Stimulated activated naive CD8-positive, alpha-beta T cell treated with anti-CD3 and anti-CD28 coated beads, Interleukin-15, amount 100 ng/mL, for 72 hours (primary cell): Measurements from ENCODE around the gene CYS1.
"Not testable (repeated sequence)": the region's sequence is repeated elsewhere in the genome, so short reads cannot be mapped to it uniquely, and the experiment has no call there.

Experiments used
- ATAC-seq: fragments of 150-1000 bp; cut with Tn5 transposase; 2 replicates; pipeline ENCODE4 v1.10.0; 2021; ENCODE audit warnings: mild to moderate bottlenecking, moderate library complexity
- DNase-seq, 2 donors: peaks; one replicate each; pipeline ENCODE4 v3.0.0; 2021 to 2022
- H3K27ac Mint-ChIP-seq, 2 donors: one replicate each; pipeline ENCODE4 v1.8.0; 2022; ENCODE audit warnings: mild to moderate bottlenecking in 2 of 2, mixed read lengths in 2 of 2, moderate library complexity in 2 of 2
- H3K27me3 Mint-ChIP-seq: one replicate; pipeline ENCODE4 v1.8.0; 2022; ENCODE audit warnings: mixed read lengths
- H3K4me1 Mint-ChIP-seq: one replicate; pipeline ENCODE4 v1.8.0; 2022; ENCODE audit warnings: mild to moderate bottlenecking, mixed read lengths
- H3K4me3 Mint-ChIP-seq, 2 donors: one replicate each; pipeline ENCODE4 v1.8.0; 2022; ENCODE audit warnings: mild to moderate bottlenecking in 2 of 2, mixed read lengths in 2 of 2, moderate library complexity in 1 of 2
- H3K9me3 Mint-ChIP-seq, 2 donors: one replicate each; pipeline ENCODE4 v1.8.0; 2022; ENCODE audit warnings: mixed read lengths in 2 of 2

The CYS1 gene, protein sequence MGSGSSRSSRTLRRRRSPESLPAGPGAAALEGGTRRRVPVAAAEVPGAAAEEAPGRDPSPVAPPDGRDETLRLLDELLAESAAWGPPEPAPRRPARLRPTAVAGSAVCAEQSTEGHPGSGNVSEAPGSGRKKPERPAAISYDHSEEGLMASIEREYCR

DNA sequence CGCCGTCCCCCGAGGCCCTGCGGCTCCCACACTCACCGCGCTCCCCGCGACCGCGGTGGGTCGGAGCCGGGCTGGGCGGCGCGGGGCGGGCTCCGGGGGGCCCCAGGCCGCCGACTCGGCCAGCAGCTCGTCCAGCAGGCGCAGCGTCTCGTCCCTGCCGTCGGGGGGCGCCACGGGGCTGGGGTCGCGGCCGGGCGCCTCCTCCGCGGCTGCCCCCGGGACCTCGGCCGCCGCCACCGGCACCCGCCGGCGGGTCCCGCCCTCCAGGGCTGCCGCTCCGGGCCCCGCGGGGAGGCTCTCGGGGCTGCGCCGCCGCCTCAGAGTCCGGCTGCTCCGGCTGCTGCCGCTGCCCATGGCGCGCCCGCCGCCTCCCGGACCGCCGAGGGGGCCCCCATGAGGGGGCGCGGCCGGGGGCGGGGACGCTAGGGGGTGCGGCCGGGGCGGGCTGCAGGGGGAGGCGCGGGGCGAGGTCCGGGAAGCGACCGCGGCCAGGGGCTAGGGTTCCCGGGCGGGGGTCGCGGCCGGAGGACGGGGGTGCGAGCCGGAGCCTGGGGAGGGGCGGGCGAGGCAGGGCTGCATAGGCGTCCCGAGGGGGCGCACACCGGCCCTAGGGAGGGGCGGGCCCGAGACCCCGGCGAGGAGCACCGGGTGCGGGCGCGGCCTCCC, at the start of gene CYS1:
CYS1 (minus strand) TSS at position 542 of the 666 bp plus-strand sequence; CDS start at position 354, 188 bp downstream.
- H3K4me1 Mint-ChIP-seq = peaks cover 37% of the 10 kb centered on the region
- ATAC-seq (peak; percentile 66), DNase-seq (peak; percentile 50 to 57)
- H3K4me3 Mint-ChIP-seq = peak within 1 kb of the TSS; percentile 79 to 89
- H3K9me3 Mint-ChIP-seq = no peaks in the 10 kb centered on the region
- peak within 1 kb of the TSS in 1 of 2 donors; percentile 74 for H3K27ac Mint-ChIP-seq
- H3K27me3 Mint-ChIP-seq = peaks cover 87% of the 10 kb centered on the region

DNA sequence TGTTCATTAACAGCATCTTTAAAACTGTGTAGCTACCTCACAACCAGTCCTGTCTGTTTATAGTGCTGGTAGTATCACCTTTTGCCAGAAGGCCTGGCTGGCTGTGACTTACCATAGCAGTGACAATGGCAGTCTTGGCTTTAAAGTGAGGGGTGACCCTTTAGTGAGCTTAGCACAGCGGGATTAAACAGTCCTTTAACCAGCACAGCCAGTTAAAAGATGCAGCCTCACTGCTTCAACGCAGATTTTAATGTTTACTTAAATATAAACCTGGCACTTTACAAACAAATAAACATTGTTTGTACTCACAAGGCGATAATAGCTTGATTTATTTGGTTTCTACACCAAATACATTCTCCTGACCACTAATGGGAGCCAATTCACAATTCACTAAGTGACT, 49.3 kb upstream of the CYS1 start:
- H3K4me1 Mint-ChIP-seq = peaks cover 47% of the 10 kb centered on the region
- no peak for DNase-seq
- H3K4me3 Mint-ChIP-seq = no peak overlapping the region
- ATAC-seq = no peak
- H3K27me3 Mint-ChIP-seq = no peaks in the 10 kb centered on the region
- H3K27ac Mint-ChIP-seq = no peak overlapping the region
- H3K9me3 Mint-ChIP-seq = no peaks in the 10 kb centered on the region

DNA sequence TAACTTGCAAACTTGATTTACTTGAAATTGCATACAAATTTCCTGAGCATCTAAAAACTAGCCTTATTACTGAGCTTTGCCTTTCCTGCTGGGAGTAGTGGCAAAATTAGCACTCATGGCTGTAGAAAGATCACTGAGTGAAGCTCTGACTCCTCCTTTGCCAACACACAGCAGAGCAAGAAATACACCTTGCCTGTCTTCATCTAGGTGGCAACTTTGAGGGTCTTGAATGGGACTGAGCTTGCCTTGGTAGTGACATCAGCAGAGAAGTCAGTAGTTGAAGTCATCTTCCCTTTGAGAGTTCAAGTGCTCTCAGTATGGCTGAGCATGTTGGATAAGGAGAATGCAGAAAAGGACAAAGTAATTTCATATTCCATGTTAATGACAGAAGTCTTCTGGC, 48.2 kb upstream of the CYS1 start:
- DNase-seq (no peak), ATAC-seq (no peak)
- peak overlapping the region in 1 of 2 donors; percentile 3 for H3K27ac Mint-ChIP-seq
- peak overlapping the region in 1 of 2 donors; percentile 41 for H3K4me3 Mint-ChIP-seq
- H3K27me3 Mint-ChIP-seq = no peaks in the 10 kb centered on the region
- peaks cover 58% of the 10 kb centered on the region for H3K4me1 Mint-ChIP-seq
- no peaks in the 10 kb centered on the region for H3K9me3 Mint-ChIP-seq

DNA sequence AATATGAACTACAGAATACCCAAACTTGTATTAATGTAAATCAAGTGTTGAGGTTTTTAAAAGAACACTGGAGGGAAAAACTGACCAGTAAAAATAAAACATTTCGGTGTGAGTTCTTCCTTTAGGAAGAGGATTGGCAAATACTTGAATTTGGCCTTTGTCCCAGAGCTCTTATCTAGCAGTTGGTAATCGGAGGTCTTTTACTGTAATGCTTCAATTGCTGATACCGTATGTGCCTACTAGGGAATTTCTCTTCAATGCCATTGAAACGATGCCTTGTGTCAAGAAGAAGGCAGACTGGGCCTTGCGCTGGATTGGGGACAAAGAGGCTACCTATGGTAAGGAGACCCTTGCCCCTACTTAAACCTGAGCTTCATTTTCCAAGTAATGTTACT, 46.4 kb upstream of the CYS1 start:
- Mint-ChIP-seq H3K4me1 (peaks cover 56% of the 10 kb centered on the region), H3K4me3 (peak overlapping the region in 1 of 2 donors; percentile 12), H3K9me3 (no peaks in the 10 kb centered on the region), H3K27ac (no peak overlapping the region), H3K27me3 (no peaks in the 10 kb centered on the region)
- ATAC-seq (no peak), DNase-seq (no peak)

DNA sequence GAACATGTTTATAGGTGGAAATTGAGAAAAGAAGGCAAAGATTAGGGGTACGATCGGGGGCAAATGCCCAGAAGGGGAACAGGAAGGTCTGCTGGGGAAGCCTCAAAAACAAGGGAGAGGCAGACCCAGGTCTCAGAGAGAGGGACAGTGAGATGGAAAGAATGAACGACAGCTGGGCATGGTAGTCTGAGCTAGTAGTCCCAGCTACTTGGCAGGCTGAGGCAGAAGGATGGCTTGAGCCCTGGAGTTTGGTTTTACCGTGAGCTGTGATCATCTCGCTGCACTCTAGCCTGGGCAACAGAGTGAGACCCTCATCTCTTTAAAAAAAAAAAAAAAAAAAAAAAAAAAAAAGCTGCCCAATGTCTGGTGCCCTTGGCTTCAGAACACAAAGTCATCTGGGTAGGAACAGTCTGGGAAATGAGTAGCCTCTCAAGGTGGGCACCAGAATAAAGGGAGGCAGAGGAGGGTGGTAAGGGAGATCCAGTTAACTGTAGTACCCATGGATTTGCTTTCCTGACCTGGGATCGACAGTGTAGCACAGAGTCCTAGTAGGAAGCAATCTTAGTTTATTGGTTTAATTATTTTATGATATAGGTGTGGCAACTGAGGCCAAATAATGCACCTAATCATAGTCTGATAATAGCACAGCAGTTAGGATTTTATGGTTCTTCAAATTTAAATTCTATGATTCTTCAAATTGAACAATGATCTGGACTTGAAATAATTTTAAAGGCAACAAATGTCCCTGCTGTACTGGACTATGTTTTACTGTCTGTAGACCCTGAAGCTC, 45.8 kb upstream of the CYS1 start:
- peak overlapping the region; percentile 93 to 96 for H3K4me3 Mint-ChIP-seq
- peaks cover 62% of the 10 kb centered on the region for H3K4me1 Mint-ChIP-seq
- no peaks in the 10 kb centered on the region for H3K9me3 Mint-ChIP-seq
- ATAC-seq (no peak), DNase-seq (no peak)
- H3K27me3 Mint-ChIP-seq = no peaks in the 10 kb centered on the region
- peak overlapping the region in 1 of 2 donors; percentile 72 for H3K27ac Mint-ChIP-seq

DNA sequence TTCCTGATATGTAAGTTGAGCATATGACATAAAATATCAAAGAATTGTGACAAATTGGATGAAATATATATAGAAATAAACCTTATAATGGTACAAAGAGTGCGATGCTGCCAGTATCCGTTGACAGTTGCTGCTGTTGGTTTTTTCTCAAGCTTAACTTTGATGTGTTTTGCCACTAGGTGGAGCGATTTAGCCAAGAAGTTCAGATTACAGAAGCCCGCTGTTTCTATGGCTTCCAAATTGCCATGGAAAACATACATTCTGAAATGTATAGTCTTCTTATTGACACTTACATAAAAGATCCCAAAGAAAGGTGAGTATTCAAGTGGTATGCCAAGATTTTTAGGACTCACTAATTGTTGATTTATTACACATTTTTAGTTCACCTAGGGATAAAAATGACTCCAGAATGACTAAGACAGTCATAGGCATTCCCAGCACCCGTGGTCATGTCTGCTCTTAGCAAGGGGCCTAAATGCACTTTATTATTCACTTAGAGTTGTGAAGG, 44.4 kb upstream of the CYS1 start:
- ATAC-seq (no peak), DNase-seq (no peak)
- no peaks in the 10 kb centered on the region for H3K27me3 Mint-ChIP-seq
- peaks cover 75% of the 10 kb centered on the region for H3K4me1 Mint-ChIP-seq
- no peaks in the 10 kb centered on the region for H3K9me3 Mint-ChIP-seq
- peak overlapping the region; percentile 88 to 94 for H3K27ac Mint-ChIP-seq
- H3K4me3 Mint-ChIP-seq = peak overlapping the region; percentile 93 to 96

DNA sequence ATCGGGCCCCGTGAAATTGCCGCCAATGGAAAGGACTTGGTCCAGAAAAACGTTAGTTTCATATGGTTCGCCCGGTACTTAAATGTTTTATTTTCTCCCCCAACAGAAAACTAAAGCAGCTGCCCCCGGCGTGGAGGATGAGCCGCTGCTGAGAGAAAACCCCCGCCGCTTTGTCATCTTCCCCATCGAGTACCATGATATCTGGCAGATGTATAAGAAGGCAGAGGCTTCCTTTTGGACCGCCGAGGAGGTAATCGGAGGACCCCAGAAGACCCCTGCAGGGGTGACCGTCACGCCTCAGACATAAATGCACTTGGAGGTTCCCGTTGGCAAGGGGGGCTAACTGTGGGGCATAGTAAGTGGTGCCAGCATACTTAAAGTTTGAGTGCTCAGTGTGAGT, 43.1 kb upstream of the CYS1 start:
- DNase-seq (no peak), ATAC-seq (no peak)
- H3K27me3 Mint-ChIP-seq = no peaks in the 10 kb centered on the region
- H3K9me3 Mint-ChIP-seq = no peaks in the 10 kb centered on the region
- H3K27ac Mint-ChIP-seq = peak overlapping the region; percentile 92 to 96
- peaks cover 72% of the 10 kb centered on the region for H3K4me1 Mint-ChIP-seq
- peak overlapping the region; percentile 93 to 96 for H3K4me3 Mint-ChIP-seq

DNA sequence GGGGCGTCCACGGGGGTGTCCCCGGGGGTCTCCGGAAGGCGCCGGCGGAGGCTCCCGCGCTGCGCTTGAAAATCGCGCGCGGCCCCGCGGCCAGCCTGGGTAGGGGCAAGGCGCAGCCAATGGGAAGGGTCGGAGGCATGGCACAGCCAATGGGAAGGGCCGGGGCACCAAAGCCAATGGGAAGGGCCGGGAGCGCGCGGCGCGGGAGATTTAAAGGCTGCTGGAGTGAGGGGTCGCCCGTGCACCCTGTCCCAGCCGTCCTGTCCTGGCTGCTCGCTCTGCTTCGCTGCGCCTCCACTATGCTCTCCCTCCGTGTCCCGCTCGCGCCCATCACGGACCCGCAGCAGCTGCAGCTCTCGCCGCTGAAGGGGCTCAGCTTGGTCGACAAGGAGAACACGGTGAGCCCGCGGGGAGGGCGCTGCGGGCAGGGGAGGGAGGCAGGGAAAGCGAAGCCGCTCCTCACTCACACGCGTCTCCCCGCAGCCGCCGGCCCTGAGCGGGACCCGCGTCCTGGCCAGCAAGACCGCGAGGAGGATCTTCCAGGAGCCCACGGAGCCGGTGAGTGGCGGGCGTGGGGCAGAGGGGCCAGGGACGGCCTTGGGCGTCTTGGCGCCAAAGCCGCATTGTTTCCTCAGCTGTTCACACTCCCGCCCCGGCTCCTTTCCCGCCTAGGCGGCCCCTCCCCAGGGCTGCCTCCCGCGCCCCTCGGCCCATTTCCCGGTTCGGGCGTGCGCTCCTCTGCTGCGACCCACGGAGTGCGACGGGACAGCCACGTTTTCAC, 42.5 kb upstream of the CYS1 start, which contains the start of gene RRM2:
RRM2 (plus strand) TSS at position 240 of the 781 bp plus-strand sequence; CDS start at position 300, 60 bp downstream.
- Mint-ChIP-seq H3K27me3 (no peaks in the 10 kb centered on the region), H3K27ac (peak within 1 kb of the TSS; percentile 99 to 100), H3K4me1 (peaks cover 70% of the 10 kb centered on the region), H3K4me3 (peak within 1 kb of the TSS; percentile 98 to 100), H3K9me3 (no peaks in the 10 kb centered on the region)
- ATAC-seq (peak; percentile 83), DNase-seq (peak; percentile 94 to 97)

DNA sequence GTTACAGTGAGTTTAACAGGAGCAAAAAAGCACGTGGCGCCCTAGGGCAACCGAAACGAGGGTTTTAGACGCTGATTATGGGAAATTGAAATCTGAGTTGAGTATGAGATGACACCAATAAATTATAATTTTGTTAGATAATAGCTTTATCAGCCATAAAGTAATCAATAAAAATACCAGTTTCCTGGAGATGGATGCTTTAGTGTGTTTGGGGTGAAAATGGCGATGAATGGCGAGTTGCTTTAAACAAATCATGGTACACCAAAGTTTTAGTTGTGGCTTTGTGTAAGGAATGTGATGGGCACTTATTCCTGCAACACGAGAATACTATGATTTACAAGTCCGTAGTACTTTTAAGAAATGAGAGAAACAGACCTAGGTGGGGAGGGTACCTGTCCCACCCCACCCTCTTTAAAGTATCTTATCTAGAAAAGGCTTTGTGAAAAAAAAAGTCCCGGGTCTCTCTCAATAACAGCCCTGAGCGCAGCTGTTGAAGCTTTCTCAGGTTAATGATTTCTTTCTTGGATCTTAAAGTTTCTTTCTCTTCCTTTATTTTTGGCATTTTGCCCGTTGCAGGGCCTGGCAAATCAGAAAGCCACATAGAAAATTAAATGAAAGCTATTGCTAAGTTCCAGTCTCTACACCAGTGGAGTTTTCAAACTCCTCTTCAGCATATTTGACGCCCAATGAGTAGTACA, 40.8 kb upstream of the CYS1 start:
- ATAC-seq (no peak), DNase-seq (peak in 1 of 2 donors; percentile 29)
- Mint-ChIP-seq H3K27me3 (no peaks in the 10 kb centered on the region), H3K4me3 (peak overlapping the region; percentile 98 to 100), H3K27ac (peak overlapping the region; percentile 99 to 100), H3K9me3 (no peaks in the 10 kb centered on the region), H3K4me1 (peaks cover 63% of the 10 kb centered on the region)

DNA sequence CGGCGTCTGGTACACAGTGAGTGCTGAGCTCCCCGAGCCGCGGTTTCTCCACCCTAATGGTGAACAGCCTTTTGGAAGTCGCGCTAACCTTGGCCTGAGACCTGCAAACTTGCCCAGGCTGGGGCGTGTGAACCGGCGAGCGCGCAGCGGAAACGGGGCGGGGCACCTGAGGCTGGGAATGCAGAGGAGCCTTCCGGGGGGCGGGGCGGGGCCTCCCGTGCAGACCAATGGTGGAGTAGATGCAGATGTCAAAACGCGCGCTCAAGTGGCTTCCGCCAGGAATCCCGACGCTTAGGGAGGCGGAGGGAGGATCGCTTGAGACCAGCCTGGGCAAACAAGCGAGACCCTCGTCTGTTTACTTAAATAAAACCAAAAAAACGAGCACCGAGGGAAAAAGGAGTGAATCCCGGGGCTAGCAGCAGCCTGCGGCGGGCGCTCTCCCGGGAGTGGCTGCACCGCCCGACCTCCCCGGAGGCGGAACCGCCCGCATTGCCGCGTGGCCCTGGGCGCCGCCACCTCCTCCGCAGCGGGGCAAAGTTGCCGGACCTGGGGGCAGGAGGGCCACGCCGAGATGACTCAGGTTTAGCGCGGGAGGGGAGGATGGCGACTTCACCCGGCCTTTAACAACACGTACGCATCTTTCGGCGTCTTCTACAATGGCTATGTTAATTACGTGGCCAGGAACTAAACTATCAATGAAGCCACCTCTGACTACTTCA, 40.1 kb upstream of the CYS1 start:
- Mint-ChIP-seq H3K9me3 (no peaks in the 10 kb centered on the region), H3K27ac (peak overlapping the region; percentile 99 to 100), H3K4me1 (peaks cover 56% of the 10 kb centered on the region), H3K27me3 (no peaks in the 10 kb centered on the region), H3K4me3 (peak overlapping the region; percentile 98 to 100)
- DNase-seq (peak; percentile 86 to 92), ATAC-seq (peak; percentile 71)

DNA sequence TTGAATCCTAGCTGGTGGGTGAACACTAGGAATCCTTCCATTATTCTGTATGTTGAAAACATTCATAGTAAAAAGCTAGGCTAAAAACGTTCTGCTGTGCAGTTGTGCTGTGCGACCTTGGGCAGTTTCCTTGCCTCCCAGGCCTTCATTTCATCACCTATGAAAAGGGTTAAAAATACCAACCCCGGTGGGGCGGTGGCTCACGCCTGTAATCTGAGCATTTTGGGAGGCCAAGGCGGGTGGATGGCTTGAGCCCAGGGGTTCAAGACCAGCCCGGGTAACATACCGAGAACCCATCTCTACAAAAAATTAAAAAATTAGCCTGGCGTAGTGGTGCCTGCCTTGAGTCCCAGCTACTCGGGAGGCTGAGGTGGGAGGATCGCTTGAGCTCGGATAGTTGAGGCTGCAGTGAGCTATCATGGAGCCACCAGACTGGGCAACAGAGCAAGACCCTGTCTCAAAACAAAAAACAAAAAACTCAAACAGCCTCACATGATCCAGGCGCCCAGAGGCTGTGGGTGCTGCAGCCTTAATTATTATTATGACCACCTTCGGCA, 39.5 kb upstream of the CYS1 start:
- DNase-seq (no peak), ATAC-seq (no peak)
- Mint-ChIP-seq H3K27me3 (no peaks in the 10 kb centered on the region), H3K4me1 (peaks cover 50% of the 10 kb centered on the region), H3K4me3 (peak overlapping the region; percentile 98 to 100), H3K27ac (peak overlapping the region; percentile 99 to 100), H3K9me3 (no peaks in the 10 kb centered on the region)

DNA sequence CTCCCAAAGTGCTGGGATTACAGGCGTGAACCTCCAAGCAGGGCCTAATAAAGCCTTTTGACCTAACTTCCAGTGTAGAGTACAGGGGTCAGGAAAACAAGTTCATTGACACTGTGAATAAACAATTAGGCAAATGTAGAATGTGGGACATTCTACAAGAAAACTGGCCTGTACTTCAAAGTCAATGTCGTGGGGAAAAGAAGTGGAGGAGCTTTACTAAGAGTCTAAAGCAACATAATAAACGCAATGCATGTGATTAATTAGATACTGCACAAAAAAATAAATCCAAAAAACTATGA, 38.8 kb upstream of the CYS1 start:
- Mint-ChIP-seq H3K4me3 (no peak overlapping the region), H3K27ac (no peak overlapping the region), H3K9me3 (no peaks in the 10 kb centered on the region), H3K4me1 (peaks cover 43% of the 10 kb centered on the region), H3K27me3 (no peaks in the 10 kb centered on the region)
- no peak for ATAC-seq
- no peak for DNase-seq

DNA sequence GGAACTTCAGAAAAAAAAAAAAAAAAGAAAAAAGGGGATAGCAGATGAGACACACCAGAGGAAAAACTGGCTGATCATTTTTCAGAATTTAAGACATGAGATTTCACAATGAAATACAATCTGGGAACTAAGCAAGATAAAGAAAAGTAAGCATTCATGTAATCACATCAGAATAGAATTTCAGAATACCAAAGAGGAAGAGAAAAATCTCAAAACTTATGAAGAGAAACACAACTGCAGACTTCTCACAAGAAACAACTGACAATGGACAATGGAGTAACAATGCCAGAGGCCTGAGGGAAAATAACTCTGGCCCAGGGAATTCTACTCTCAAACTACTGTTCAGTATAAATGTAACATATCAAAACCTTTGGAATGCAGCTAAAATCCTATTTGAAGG, 29.1 kb upstream of the CYS1 start:
- H3K4me1 Mint-ChIP-seq = no peaks in the 10 kb centered on the region
- DNase-seq = no peak
- no peak overlapping the region for H3K4me3 Mint-ChIP-seq
- H3K9me3 Mint-ChIP-seq = peaks cover 0 to 9% of the 10 kb centered on the region in 2 donors
- no peak for ATAC-seq
- H3K27me3 Mint-ChIP-seq = no peaks in the 10 kb centered on the region
- H3K27ac Mint-ChIP-seq = peak overlapping the region in 1 of 2 donors; percentile 40

DNA sequence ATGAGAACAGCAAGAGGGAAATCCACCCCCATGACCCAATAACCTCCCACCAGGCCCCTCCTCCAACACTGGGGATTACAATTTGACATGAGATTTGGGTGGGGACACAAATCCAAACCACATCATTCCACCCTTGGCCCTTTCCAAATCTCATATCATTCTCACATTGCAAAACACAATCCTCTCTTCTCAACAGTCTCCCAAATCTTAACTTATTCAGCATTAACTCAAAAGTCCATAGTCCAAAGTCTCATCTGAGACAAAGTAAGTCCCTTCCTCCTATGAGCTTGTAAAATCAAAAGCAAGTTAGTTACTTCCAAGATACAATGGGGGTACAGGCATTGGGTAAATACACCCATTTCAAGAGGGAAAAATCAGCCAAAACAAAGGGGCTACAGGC, 24.7 kb upstream of the CYS1 start:
- not testable (repeated sequence) for ATAC-seq, H3K4me3 Mint-ChIP-seq, H3K9me3 Mint-ChIP-seq, H3K4me1 Mint-ChIP-seq, H3K27ac Mint-ChIP-seq, DNase-seq
- peaks cover 13% of the 10 kb centered on the region for H3K27me3 Mint-ChIP-seq
